SJSA1 (cell line): ENCODE results near the gene PBLD. TPM values are rescaled to one million over a fixed set of nuclear protein-coding genes. Genes with fewer than 3 reads are reported as not detected.
"Not testable (repeated sequence)": the region's sequence is repeated elsewhere in the genome, so short reads cannot be mapped to it uniquely, and the experiment has no call there.

Source experiments
- DNase-seq, 2 experiments: peaks; one replicate each; pipeline ENCODE4 v3.0.0-alpha.2; 2015 to 2020; ENCODE audit warnings: low spot score in 2 of 2, low read depth in 1 of 2
- H3K27ac ChIP-seq: fragments of 250-450 bp; sonication (Bioruptor Pico); 2 replicates; pipeline ENCODE4 v1.5.1; 2020; ENCODE audit warnings: mild to moderate bottlenecking, moderate library complexity
- H3K27me3 ChIP-seq: fragments of 250-450 bp; sonication (Bioruptor Pico); replicated peaks from 2 replicates; pipeline ENCODE4 v1.5.1; 2020; ENCODE audit warnings: mild to moderate bottlenecking, moderate library complexity
- H3K36me3 ChIP-seq: fragments of 250-450 bp; sonication (Bioruptor Pico); 2 replicates; pipeline ENCODE4 v1.5.1; 2020; ENCODE audit warnings: mild to moderate bottlenecking
- H3K4me1 ChIP-seq: fragments of 250-450 bp; sonication (Bioruptor Pico); replicated peaks from 2 replicates; pipeline ENCODE4 v1.6.1; 2021; ENCODE audit warnings: mild to moderate bottlenecking
- H3K4me3 ChIP-seq: fragments of 250-450 bp; sonication (Bioruptor Pico); 2 replicates; pipeline ENCODE4 v1.5.1; 2020; ENCODE audit warnings: mild to moderate bottlenecking
- H3K9me3 ChIP-seq: fragments of 250-450 bp; sonication (Bioruptor Pico); replicated peaks from 2 replicates; pipeline ENCODE4 v1.5.1; 2020; ENCODE audit warnings: mild to moderate bottlenecking
- total RNA-seq: library from RNA; depleted of rRNA; stranded (reverse); fragments of >200 nt; shearing (Covaris generic); gene quantifications from 2 replicates; pipeline ENCODE4 v1.2.3, GENCODE V29; 2014

PBLD gene
- total RNA-seq, 1 experiment from 2014 or later, result 3.3 TPM

- no peak overlapping the region for H3K4me3 ChIP-seq
- H3K36me3 ChIP-seq, result no peaks in the 10 kb centered on the region
- peaks cover 13% of the 10 kb centered on the region for H3K4me1 ChIP-seq
- no peaks in the 10 kb centered on the region for H3K27me3 ChIP-seq
- no peak for DNase-seq
- peaks cover 2% of the 10 kb centered on the region; the same call in 1 of the 2 replicates for H3K9me3 ChIP-seq
- H3K27ac ChIP-seq, result no peak overlapping the region
Observed at GRCh38 chr10:68280758-68281157, 52.0 kb downstream of the PBLD start.

- not testable (repeated sequence) for H3K4me3 ChIP-seq, H3K9me3 ChIP-seq, H3K27me3 ChIP-seq, H3K27ac ChIP-seq, H3K4me1 ChIP-seq, H3K36me3 ChIP-seq, DNase-seq
Observed at GRCh38 chr10:68278906-68279753, 53.6 kb downstream of the PBLD start.

GRCh38 chr10:68277814-68278213 is 54.9 kb downstream of the PBLD start:
- H3K27ac ChIP-seq, H3K36me3 ChIP-seq, H3K4me1 ChIP-seq, H3K4me3 ChIP-seq, DNase-seq, H3K9me3 ChIP-seq, H3K27me3 ChIP-seq: not testable (repeated sequence)

- Histone ChIP-seq H3K4me1 (peaks cover 6% of the 10 kb centered on the region), H3K4me3 (no peak overlapping the region), H3K36me3 (no peaks in the 10 kb centered on the region), H3K27me3 (no peaks in the 10 kb centered on the region), H3K27ac (no peak overlapping the region), H3K9me3 (peaks cover 2% of the 10 kb centered on the region; the same call in 1 of the 2 replicates)
- DNase-seq, result no peak
Observed at GRCh38 chr10:68276224-68276623, 56.5 kb downstream of the PBLD start.

- DNase-seq, result no peak
- no peak overlapping the region for H3K4me3 ChIP-seq
- peaks cover 11% of the 10 kb centered on the region for H3K4me1 ChIP-seq
- no peaks in the 10 kb centered on the region for H3K36me3 ChIP-seq
- H3K27me3 ChIP-seq, result no peaks in the 10 kb centered on the region
- H3K9me3 ChIP-seq, result peaks cover 2% of the 10 kb centered on the region; the same call in 1 of the 2 replicates
- no peak overlapping the region for H3K27ac ChIP-seq
Observed at GRCh38 chr10:68275600-68276126, 57.1 kb downstream of the PBLD start.

GRCh38 chr10:68272833-68273232 is 59.9 kb downstream of the PBLD start:
- Histone ChIP-seq H3K9me3 (peaks cover 2% of the 10 kb centered on the region; the same call in 1 of the 2 replicates), H3K36me3 (no peaks in the 10 kb centered on the region), H3K4me1 (peaks cover 13% of the 10 kb centered on the region), H3K27me3 (no peaks in the 10 kb centered on the region), H3K27ac (no peak overlapping the region), H3K4me3 (no peak overlapping the region)
- DNase-seq, result no peak

GRCh38 chr10:68271196-68271882 is 61.4 kb downstream of the PBLD start:
- Histone ChIP-seq H3K9me3 (no peaks in the 10 kb centered on the region), H3K36me3 (no peaks in the 10 kb centered on the region), H3K4me1 (peaks cover 13% of the 10 kb centered on the region), H3K27ac (no peak overlapping the region), H3K27me3 (no peaks in the 10 kb centered on the region; the same call in 1 of the 2 replicates), H3K4me3 (no peak overlapping the region)
- DNase-seq, result peak in 1 of 2 experiments; percentile 54

- no peak for DNase-seq
- H3K27ac ChIP-seq, result no peak overlapping the region
- H3K4me3 ChIP-seq, result no peak overlapping the region
- H3K9me3 ChIP-seq, result no peaks in the 10 kb centered on the region
- H3K36me3 ChIP-seq, result no peaks in the 10 kb centered on the region
- H3K4me1 ChIP-seq, result peaks cover 13% of the 10 kb centered on the region
- no peaks in the 10 kb centered on the region; the same call in 1 of the 2 replicates for H3K27me3 ChIP-seq
Observed at GRCh38 chr10:68269562-68270290, 63.0 kb downstream of the PBLD start.

GRCh38 chr10:68261132-68261856 is 71.4 kb downstream of the PBLD start:
- no peaks in the 10 kb centered on the region for H3K36me3 ChIP-seq
- no peak overlapping the region for H3K27ac ChIP-seq
- H3K4me3 ChIP-seq, result no peak overlapping the region
- no peaks in the 10 kb centered on the region for H3K4me1 ChIP-seq
- DNase-seq, result no peak
- H3K27me3 ChIP-seq, result peaks cover 3% of the 10 kb centered on the region; the same call in 1 of the 2 replicates
- no peaks in the 10 kb centered on the region for H3K9me3 ChIP-seq

- H3K27ac ChIP-seq, result no peak overlapping the region
- H3K4me3 ChIP-seq, result no peak overlapping the region
- H3K4me1 ChIP-seq, result no peaks in the 10 kb centered on the region
- H3K9me3 ChIP-seq, result no peaks in the 10 kb centered on the region
- no peaks in the 10 kb centered on the region for H3K36me3 ChIP-seq
- no peak for DNase-seq
- peaks cover 12% of the 10 kb centered on the region; the same call in 1 of the 2 replicates for H3K27me3 ChIP-seq
Observed at GRCh38 chr10:68253346-68253745, 79.4 kb downstream of the PBLD start.

GRCh38 chr10:68251625-68252495 is 80.9 kb downstream of the PBLD start:
- H3K4me1 ChIP-seq, result no peaks in the 10 kb centered on the region
- H3K36me3 ChIP-seq, result no peaks in the 10 kb centered on the region
- peaks cover 9% of the 10 kb centered on the region; the same call in 1 of the 2 replicates for H3K27me3 ChIP-seq
- H3K9me3 ChIP-seq, result no peaks in the 10 kb centered on the region
- no peak for DNase-seq
- no peak overlapping the region for H3K27ac ChIP-seq
- no peak overlapping the region for H3K4me3 ChIP-seq

GRCh38 chr10:68251151-68251550 is 81.6 kb downstream of the PBLD start:
- H3K27ac ChIP-seq, result no peak overlapping the region
- H3K4me3 ChIP-seq, result no peak overlapping the region

More at GRCh38 chr10:68251151-68251550, 81.6 kb downstream of the PBLD start:
- no peak for DNase-seq
- Histone ChIP-seq H3K4me1 (no peaks in the 10 kb centered on the region), H3K36me3 (no peaks in the 10 kb centered on the region), H3K9me3 (no peaks in the 10 kb centered on the region), H3K27me3 (peaks cover 9% of the 10 kb centered on the region; the same call in 1 of the 2 replicates)
